Frontal cortex (tissue), 4 donors: Measurements from ENCODE around the gene CYYR1. TPM values are rescaled to one million over a fixed set of nuclear protein-coding genes. Genes with fewer than 3 reads are reported as not detected.
A peak's percentile ranks its signal among the peaks of the same experiment; 100 is the strongest.

Experiments used
- DNase-seq, 2 donors: peaks; one replicate each; pipeline ENCODE4 v3.0.0; 2012; ENCODE audit warnings: low spot score in 2 of 2
- FAIRE-seq: peaks from 2 replicates; lab custom pipeline; 2012; peaks lifted over from hg19 to GRCh38; lab: Jason Lieb, UNC
- total RNA-seq: library from RNA; depleted of rRNA; stranded (reverse); fragments of >200 nt; gene quantifications from one replicate; pipeline ENCODE4 v1.2.3, GENCODE V29; 2014
- donor health status: control.
- donor health status: control.
- donor health status: control.

CYYR1 gene
- total RNA-seq, 1 donor from 2014 or later, result 1.6 TPM

DNA sequence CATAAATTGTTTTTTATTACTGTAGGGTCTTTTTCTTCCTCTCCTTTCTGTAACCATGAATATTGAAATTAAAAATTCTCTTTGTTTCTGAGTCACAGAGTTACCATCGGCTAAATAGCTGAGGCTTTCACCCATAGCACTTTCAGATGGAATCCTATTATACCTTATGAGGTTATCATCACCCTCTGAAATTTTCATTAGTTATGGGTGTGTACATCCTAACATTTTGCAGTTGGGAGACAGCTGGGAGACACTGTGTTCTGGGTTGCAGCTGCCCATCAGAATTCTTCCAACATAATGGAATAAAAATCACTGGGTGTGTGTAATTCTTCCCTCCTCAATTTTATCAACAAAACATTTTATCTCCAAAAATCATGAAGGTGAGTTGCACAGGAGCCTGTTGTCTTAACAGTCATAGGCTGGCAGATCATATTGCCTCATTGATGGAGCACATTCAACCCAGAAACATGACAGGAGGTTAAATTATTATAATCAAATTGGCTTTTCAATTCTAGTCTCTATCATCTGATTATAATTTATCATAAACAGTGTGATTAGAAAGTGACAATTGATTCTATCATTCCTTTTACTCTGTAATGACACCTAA lies 17.4 kb downstream of the CYYR1 start:
- DNase-seq (no peak), FAIRE-seq (no peak)

DNA sequence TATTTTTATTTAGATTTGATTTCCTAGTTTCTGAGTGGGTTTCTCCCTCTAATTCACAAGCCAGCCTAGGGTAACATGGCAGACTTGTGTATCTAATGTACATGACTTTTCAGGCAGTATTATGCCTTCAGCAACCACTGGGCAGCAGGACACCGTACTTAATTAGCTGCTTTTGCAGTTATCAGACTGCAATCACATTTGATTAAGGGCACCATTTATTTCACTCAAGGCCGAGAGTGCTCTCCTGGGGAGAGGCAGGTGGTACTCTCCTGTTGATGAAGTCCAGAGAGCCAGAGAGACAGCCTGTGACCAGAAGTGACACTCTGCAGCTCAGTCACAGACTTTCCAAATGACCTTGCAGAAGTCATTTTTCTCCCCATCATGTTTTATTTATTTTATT lies 18.7 kb downstream of the CYYR1 start:
- FAIRE-seq (no peak), DNase-seq (no peak)

DNA sequence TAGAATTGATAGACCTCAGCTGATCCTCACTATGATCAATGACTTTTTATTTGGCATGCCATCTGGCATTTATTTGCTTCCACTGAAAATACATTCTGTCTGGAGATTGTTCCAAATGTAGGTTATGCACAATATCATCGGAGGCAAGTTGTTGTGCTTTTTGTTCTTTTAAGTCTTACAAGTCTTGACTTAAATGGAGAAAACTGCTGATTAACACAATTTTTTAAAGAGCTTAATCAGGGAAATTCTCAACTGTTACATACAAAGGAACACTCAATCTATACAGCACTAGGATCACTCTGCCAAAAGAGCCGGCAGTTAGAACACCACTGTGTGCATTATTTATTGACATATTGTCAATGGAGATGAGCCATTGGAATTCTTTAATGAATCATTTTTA lies 19.2 kb downstream of the CYYR1 start:
- DNase-seq (no peak), FAIRE-seq (no peak)

DNA sequence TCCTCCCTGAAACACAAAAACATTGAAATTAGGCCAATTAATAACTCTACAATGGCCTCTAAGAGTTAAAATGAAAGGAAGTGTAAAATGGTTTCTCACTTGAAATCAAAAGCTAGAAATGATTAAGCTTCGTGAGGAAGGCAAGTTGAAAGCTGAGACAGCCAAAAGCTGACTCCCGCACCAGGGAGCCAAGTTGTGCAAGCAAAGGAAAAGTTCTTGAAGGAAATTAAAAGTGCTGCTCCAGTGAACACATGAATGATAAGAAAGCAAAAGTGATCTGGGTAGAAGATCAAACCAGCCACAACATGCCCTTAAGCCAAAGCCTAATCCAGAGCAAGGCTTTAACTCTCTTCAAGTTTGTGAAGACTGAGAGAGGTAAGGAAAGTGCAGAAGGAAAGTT lies 22.8 kb downstream of the CYYR1 start:
- DNase-seq, result no peak
- no peak for FAIRE-seq

DNA sequence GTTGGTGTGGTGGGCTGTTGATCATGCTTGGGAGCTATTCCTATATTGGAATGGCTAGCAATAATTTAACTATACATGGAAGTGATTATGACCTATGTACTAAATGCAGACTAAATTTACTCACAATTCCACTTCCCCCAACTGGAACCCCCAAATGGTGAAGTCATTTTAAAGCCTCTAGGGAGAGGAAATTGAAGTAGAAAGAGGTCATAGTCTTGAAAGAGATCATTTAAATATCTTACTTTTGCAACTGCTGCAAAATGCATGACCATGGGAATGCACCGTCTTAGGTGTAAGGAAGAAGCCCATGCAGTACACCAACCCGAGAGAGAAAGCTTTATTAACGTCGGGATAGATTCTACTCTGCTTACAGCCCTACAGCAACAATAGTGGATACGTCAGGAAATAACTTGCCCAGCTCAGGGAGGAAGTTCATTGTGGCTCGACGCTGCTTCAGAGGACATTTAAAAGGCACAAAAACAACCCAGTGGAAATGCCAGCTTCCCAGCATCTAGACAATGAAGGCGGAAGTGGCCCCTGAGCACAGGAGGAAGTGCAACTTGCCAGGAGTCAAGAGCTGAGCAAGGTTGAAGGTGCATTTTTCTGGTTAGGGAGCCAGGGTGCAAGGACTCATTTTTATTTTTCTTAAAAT lies 26.5 kb downstream of the CYYR1 start:
- FAIRE-seq (no peak), DNase-seq (no peak)

DNA sequence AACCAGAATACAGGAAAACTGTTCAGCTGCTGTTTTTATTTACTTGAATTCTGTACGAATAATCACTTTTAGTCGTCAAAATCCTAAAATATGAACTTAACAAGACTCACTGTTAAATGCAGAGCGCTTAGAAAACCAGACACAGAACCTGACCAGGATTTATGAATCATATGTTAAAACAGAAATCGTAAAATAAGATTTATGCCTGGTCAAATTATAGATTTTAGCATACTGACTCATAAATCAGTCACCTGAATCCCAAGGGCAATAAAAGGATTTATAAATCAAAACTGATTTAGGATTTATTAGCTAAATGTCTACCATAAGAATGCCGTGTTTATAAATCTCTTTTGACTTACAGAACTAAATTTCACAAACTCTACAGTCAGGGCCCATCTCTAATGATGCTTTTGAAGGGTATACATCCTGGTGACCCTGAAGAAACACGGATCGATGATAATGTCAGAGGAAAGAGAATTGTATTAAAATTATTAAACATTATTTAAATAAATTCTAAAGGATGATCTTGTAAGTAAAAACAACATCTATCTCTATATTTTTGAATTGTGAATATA lies 28.8 kb downstream of the CYYR1 start:
- no peak for FAIRE-seq

DNA sequence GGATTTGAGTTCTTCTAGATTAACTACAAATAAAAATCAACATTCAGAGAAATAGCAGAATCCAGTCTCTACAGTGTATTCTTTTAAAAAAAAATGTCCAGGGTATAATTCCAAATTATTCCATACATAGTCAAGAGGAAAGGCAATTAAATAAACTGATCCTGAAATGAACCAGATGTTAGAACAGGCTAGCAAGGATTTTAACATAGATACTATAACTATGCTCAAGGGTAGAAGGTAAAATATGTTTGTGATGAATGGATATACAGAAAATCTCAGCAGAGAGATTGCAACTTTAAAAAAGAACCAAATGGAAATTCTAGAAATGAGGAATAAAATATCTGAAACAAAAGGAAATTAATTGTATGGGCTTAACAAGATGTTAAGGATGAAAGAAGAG lies 32.4 kb downstream of the CYYR1 start:
- DNase-seq (no peak), FAIRE-seq (no peak)

More for the DNA sequence above, 28.8 kb downstream of the CYYR1 start:
- no peak for DNase-seq

DNA sequence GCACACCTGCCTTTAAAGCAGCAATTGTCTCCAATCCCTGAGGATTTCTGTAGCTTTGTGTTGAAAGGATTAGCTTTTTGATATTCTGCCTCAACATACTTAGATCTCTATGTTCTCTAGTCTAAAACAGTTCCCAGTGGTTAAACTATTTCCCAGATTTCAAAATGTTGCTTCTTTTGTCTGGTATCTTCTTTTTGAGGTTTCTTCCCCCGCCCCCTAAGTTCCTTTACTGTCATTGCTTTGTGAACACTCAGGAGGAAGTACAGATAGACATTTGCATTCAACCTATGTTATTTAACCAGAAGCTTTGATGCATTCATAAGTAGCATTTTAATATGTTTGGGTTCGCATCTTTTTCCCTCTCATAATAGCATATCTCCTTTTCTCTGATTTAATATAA lies 33.5 kb downstream of the CYYR1 start:
- FAIRE-seq (no peak), DNase-seq (no peak)

DNA sequence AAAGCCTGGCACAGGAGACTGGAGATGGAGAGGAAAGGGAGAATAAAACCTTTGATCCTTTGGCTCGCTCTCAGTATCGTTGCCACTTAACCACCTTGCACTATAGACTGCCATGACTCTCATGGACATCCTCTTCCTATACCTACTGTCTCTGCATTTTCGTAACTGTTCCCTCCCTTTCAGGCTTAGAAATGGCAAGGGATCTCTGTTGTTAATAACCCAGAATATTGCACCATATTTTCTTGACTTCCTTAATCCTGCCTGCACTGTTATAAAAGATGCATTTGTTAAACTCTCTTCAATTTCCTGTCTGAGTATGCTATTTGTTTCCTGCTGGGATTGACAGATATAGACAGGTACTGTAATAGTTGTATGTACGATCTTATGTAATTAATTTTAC lies 38.6 kb downstream of the CYYR1 start:
- no peak for DNase-seq
- no peak for FAIRE-seq

DNA sequence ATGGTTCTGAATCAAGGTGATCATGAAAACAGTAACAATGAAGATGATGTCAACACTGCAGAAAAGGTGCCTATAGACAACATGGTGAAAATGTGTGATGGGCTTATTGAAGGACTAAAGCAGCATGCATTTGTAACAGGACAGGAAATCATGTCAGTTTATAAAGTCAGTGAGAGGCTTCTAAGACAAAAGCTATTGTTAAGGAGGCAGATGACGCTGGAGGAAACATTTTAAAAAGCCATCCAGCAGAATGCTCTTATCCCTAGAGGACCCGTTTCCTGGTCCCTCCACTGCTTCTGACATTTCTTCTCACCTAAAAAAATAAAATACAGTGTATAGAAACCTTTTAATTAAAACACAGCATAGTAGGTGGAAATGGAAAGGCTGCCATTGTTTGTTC lies 40.9 kb downstream of the CYYR1 start:
- DNase-seq (no peak), FAIRE-seq (no peak)

DNA sequence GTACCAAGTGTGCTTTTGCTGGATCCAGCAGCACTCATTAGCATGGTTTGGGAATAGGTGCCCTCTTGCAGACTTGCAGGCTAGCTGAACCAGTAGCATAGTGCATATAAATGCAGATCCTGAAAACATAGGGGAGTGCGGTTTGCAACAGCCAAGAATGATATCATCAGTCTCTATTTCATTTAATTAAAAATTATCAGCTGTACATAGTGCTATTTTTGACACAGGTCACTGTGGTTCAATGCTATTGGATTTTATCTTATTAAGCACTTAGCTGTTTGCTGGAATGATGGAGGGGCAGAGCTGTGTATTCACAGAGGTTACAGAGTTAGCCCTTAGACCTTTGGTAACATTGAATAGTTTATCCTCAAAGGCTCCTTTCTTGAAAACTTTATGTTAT lies 43.6 kb downstream of the CYYR1 start:
- no peak for DNase-seq
- FAIRE-seq, result no peak

DNA sequence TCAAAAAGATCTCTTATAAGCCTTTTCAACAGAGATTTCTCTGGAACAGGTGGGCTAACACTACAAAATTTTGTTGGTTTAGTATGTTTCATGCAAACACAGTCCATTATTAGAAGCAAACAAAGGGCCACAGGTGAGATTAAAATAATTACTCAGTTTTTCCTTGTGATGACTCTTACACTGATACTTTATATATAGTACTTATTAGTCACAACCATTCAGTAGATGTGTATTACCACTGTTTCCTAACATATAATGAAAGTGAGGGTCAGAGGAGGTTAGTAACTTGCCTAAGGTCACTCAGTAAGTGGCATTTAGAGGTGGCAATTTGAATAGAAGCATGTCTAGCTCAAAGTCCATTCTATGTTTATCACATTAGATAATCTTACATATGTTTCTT lies 44.2 kb downstream of the CYYR1 start:
- DNase-seq (no peak), FAIRE-seq (no peak)

DNA sequence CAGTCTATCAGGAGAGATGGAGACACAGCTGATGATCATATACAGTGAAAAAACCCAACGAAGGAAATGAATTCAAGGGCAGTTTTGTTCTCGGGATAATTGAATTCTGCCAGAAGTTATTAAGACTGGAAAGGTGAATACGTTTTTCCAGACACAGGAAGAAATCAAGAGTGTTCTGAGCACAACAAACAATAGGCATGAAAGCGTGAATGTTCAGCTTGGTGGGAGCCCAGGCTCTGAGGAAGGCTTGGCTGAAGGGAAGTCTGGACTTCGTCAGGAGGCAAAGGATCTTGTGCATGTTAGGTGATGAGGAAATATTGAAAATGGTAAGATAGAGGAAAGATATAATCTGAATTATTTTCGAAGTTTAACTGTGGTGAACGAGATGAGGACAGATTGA lies 50.4 kb downstream of the CYYR1 start:
- FAIRE-seq (no peak), DNase-seq (no peak)

DNA sequence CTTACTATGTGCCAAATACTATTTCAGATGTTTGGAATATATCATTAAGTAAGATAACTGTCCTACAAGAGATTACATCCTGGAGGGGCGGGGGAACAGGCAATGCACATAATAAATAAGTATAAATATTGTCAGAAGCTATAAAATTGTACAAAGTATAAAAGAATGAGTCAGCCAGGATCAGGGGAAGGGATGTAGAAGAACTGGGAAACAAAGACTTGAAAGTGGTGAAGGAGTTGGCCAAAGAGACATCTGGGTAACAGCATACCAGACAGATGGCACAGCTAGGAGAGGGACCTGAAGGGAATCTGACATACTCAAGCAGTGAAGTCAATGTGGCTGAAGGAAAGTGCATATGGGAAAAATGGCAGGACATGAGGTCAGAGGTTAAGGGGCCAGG lies 53.9 kb downstream of the CYYR1 start:
- no peak for DNase-seq
- FAIRE-seq, result no peak

DNA sequence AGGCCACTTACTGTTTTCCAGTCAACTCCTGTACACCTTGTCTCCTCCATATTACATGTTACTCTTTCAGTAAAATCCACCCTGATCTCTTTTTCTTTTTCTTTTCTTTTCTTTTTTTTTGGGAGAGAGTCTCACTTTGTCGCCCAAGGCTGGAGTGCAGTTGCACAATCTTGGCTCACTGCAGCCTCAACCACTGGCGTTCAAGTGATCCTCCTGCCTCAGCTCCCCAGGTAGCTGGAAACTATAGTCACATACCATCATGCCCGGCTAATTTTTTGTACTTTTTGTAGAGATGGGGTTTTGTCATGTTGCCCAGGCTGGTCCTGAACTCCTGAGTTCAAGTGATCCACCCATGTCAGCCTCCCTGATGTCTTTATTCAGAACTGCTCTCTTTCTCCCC lies 57.8 kb downstream of the CYYR1 start:
- no peak for FAIRE-seq

DNA sequence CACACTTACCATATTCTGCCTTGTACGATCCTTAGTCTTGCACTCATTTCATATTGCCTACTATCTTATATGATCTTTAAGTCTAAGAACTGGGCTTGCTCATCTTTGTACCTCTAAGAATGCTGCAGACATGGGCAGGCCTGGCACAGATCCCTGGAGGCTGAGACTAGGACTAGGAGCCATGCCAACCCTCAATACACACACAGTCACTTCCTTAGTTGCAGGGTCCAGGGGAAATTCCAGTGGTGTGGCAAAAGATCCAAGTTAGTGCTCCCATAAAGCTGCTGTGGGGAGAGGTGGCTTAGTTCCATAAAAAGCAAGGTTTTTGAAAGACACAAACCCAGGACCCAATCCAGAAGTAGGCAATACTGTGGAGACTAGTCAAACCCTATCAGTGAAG lies 59.9 kb downstream of the CYYR1 start:
- FAIRE-seq (no peak), DNase-seq (no peak)

More for the DNA sequence above, 57.8 kb downstream of the CYYR1 start:
- DNase-seq, result no peak

DNA sequence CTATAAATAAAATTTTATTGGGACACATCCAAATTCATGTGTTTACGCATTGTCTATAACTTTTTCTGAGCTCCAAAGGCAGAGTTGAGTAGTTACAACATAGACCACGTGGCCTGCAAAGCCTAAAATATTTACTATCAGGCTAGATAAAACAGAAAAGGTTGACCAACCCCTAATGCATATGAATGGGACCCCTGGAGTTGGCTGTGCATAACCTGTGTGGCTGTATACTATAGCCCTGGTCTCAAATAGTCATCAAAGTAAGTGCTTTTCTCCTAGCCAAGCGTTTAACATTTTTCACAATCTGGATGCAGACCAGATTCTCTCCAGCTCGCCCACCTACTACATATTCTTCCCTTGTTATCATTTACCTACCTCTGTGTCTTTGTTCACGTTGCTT lies 60.4 kb downstream of the CYYR1 start:
- FAIRE-seq, result no peak
- DNase-seq, result no peak

DNA sequence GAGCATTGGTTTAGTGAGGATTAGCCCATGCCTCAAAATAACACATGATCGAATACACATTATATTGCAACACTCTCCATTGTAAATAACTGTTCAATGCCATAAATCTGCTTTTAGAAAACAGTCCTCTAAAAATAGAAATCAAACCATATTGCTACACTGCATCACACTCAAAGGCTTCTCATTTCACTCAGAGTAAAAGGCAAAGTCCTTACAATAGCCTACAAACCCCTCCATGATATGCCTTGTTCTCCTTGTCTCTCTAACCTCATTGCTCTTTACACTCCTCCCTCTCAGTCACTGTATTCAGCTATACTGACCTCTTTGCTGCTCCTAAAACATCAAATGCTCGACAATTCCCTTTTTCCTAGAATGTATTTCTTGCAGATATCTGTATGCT lies 64.2 kb downstream of the CYYR1 start:
- no peak for FAIRE-seq
- DNase-seq, result no peak

DNA sequence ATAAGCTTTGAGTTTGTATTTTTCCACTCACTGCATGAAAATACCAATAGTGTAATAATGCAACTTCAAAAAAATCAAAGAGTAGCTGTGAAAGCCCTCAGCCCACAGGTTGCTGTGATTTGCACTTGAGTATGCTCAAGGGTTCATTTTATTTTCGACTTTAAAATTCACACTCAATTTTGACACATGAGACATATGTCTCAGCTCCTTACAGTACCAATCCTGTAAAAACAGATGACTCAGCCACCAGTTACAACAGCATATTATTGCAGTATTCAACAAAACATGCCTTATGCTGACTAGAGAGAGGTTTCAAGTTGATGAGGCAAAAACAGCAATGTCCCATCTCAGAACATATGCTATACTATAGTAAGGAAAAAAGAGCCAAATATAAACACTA lies 66.1 kb downstream of the CYYR1 start:
- DNase-seq (peak in 1 of 2 donors; percentile 10), FAIRE-seq (no peak)

DNA sequence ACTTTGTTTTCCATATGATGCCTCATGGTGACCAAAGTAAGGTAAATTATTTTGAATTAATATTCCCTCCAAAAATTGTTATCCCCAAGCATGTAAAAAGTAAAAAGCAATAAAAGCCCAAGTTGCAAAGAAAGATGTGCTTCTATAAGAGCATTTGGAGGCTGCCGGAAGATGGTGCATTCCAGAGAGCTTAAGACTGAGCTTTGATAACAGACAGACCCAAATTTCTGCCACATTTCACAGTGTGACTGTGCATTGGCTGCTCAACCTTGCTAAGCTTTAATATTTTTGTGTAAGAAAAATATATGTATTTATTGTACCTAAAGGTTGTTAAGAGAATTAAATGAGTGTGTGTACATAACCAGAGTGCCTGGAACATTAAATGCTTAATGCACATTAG lies 67.9 kb downstream of the CYYR1 start:
- FAIRE-seq (no peak), DNase-seq (no peak)

DNA sequence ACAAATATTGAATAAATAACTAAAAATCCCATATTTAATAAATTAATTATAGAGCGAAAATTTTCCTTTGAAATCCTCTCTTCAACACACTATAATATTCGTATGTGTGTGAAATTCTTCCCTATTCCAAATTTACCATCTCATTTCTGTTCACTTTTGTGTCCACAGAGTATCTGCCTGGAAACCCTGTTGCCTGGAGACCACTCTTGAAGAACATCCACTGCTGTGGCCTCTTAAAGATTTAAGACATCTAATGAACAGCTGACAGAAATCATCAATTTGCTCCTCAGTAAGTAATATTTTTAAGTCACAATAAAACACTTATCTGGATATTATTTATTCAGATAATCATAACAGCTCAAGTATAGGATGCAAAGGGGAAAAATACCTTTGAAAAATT lies 69.7 kb downstream of the CYYR1 start:
- DNase-seq (no peak), FAIRE-seq (no peak)

DNA sequence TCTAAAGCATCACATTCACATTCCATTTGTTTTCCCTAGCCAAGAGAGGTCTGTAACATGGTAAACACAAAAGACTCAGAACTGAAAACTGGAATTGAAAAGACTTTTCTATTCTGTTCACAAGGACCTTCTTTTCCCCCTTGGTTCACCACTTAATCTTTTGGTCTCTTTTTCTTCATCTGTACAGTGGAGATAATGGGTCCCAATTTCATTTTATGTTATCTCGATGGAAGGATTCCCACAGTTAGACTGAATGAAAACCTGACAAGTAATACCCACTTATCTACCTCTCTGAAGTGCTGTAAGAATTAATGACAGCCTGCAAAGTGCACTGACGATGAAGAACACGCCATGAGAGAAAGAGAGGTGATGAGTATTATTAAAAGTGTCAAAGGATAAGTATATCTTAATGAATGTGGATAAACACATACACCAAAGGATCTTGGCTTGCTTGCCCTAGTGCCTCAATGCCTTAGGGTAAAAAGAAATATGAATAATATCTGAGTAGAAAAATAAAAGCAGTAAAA lies 71.5 kb downstream of the CYYR1 start:
- DNase-seq (no peak), FAIRE-seq (no peak)
